Measurements from ENCODE around the gene FAM3A.
A peak's percentile ranks its signal among the peaks of the same experiment; 100 is the strongest.
"Not testable (repeated sequence)": the region's sequence is repeated elsewhere in the genome, so short reads cannot be mapped to it uniquely, and the experiment has no call there.

FAM3A gene

DNA sequence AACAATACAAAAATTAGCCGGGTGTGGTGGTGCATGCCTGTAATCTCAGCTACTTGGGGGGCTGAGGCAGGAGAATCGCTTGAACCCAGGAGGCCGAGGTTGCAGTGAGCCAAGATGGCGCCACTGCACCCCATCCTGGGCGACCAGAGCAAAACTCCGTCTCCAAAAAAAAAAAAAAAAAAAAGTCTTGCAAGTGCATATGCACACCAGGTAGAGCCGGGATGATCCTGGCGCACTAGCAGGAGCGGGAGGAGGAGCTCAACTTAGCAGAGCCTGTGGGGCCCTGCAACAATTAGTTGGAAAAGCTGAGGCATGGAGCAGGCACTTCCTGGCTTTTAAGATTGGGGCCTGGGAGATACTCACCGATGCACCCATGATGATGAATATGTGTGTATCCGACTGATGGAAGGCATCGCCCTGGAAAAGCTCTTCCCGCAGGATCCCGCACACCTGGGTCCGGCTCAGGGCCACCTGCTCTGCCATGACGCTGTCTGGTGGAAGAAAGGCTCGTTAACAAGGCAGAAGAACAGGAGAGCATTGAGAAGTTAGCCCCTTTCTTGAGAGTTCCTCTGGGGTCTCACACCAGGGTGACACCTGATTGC, 29.7 kb upstream of the FAM3A start:
- Histone ChIP-seq H3K36me3 (ENCODE audit: control insufficient read depth, insufficient read depth, low read length) (peaks cover 24% of the 10 kb centered on the region), H3K9ac (ENCODE audit: low read depth, low read length) (peak overlapping the region; percentile 70; the same call in 1 of the 2 replicates), H3K27ac (ENCODE audit: low read depth, low read length) (no peak overlapping the region), H3K4me1 (ENCODE audit: control insufficient read depth, insufficient read depth, low read length) (no peaks in the 10 kb centered on the region), H3K9me3 (ENCODE audit: control insufficient read depth, insufficient read depth, low read length) (peaks cover 33% of the 10 kb centered on the region), H3K4me3 (ENCODE audit: low read depth, low read length) (peak overlapping the region; percentile 89), H3K27me3 (ENCODE audit: control insufficient read depth, insufficient read depth, low read length) (no peaks in the 10 kb centered on the region)

DNA sequence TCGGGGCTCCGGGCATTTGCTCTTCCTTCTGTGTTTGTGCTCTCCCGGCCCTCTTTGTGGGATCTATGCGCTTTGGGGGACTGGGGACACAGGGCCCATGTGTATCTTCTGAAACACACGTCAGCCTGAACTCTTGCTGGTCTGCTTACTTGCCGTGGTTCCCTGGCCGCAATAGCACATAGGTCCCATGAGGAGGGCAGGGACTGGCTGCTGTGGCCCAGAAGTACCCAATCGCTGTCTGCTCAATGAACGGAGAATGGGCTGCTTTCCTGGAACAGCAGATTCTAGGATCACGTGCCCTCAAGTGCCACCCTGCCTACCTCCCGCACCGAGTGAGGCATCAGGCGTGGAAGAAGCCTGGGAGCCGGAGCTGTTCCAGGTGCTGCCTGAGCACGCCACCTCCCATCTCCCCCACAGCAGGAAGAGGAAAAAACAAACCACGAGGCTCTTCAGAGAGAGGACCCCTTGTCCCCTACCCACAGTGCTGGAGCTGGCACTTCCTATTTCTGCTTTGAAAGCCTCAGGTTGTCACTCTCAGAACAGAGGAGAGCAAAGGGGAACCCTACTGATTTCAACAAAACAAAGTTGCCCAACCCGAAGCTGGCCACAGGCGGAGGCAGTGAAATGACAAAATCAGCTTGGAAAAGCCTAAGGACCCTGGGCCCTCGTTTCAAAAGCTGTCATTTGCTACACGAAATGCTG, 26.8 kb upstream of the FAM3A start:
- peaks cover 27% of the 10 kb centered on the region for H3K9me3 ChIP-seq (ENCODE audit: control insufficient read depth, insufficient read depth, low read length)
- H3K4me1 ChIP-seq (ENCODE audit: control insufficient read depth, insufficient read depth, low read length), result no peaks in the 10 kb centered on the region
- H3K27ac ChIP-seq (ENCODE audit: low read depth, low read length), result no peak overlapping the region
- H3K9ac ChIP-seq (ENCODE audit: low read depth, low read length), result no peak overlapping the region
- H3K27me3 ChIP-seq (ENCODE audit: control insufficient read depth, insufficient read depth, low read length), result no peaks in the 10 kb centered on the region
- no peak overlapping the region for H3K4me3 ChIP-seq (ENCODE audit: low read depth, low read length)
- peaks cover 29% of the 10 kb centered on the region for H3K36me3 ChIP-seq (ENCODE audit: control insufficient read depth, insufficient read depth, low read length)

DNA sequence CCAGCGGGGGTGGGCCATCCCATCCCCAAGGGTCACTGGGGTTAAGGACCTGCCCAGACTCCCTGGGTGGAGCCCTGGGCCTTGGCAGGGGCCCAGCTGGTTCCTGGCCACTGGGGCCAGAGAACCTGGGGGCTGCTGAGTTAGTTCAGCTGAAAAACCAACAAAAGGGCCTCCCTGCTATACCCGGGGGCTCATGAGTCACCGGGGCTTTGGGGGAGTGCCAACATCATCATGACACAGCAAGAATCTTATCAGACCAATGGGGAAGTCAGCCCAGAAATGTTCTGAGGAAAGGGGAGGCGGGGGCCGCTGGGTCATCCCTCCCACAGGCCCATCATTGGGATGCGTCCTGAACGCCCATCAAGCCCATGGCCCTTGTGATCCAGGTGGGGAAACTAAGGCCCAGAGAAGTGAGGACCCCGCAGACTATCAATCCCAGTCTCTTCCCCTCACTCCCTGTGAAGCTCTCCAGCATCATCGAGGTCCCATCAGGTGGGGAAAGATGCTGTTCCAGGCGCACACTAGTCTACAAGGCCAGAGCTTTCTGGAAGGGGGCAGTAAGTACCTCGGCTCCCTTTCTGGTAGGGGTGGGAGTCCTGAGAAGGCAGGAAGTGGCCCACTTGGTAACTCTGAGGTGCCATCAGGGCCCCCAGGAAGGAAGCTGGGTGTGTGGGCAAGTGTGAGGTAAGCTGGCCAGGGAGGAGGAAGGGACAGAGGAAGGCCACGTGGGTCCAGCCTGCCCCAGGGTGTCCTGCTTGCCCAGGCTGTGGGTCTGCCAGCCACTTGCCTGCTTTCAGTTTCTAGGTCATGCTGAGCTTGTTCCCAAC, 26.1 kb upstream of the FAM3A start:
- Histone ChIP-seq H3K27me3 (ENCODE audit: control insufficient read depth, insufficient read depth, low read length) (no peaks in the 10 kb centered on the region), H3K4me3 (ENCODE audit: low read depth, low read length) (no peak overlapping the region), H3K27ac (ENCODE audit: low read depth, low read length) (peak overlapping the region; percentile 46), H3K9me3 (ENCODE audit: control insufficient read depth, insufficient read depth, low read length) (peaks cover 27% of the 10 kb centered on the region), H3K9ac (ENCODE audit: low read depth, low read length) (no peak overlapping the region), H3K36me3 (ENCODE audit: control insufficient read depth, insufficient read depth, low read length) (peaks cover 29% of the 10 kb centered on the region), H3K4me1 (ENCODE audit: control insufficient read depth, insufficient read depth, low read length) (no peaks in the 10 kb centered on the region)

DNA sequence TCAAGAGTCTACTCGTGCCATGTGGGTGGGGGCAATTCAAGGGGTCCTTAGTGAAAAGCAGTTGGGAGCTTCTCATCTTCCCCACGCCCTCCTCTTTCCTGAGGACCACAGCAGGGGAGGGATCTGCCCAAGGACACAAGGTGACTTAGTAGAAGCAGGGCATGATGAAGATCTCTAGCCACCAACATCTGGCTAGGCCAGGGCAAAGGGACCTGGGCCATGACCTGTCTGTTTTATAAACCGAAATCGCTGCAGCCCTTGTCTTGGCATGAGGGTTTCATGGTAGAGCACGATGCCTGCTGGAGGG, 25.5 kb upstream of the FAM3A start:
- peaks cover 27% of the 10 kb centered on the region for H3K9me3 ChIP-seq (ENCODE audit: control insufficient read depth, insufficient read depth, low read length)
- H3K4me1 ChIP-seq (ENCODE audit: control insufficient read depth, insufficient read depth, low read length), result no peaks in the 10 kb centered on the region
- H3K27me3 ChIP-seq (ENCODE audit: control insufficient read depth, insufficient read depth, low read length), result no peaks in the 10 kb centered on the region
- H3K36me3 ChIP-seq (ENCODE audit: control insufficient read depth, insufficient read depth, low read length), result peaks cover 29% of the 10 kb centered on the region
- H3K4me3 ChIP-seq (ENCODE audit: low read depth, low read length), result no peak overlapping the region
- peak overlapping the region; percentile 46 for H3K27ac ChIP-seq (ENCODE audit: low read depth, low read length)
- no peak overlapping the region for H3K9ac ChIP-seq (ENCODE audit: low read depth, low read length)

DNA sequence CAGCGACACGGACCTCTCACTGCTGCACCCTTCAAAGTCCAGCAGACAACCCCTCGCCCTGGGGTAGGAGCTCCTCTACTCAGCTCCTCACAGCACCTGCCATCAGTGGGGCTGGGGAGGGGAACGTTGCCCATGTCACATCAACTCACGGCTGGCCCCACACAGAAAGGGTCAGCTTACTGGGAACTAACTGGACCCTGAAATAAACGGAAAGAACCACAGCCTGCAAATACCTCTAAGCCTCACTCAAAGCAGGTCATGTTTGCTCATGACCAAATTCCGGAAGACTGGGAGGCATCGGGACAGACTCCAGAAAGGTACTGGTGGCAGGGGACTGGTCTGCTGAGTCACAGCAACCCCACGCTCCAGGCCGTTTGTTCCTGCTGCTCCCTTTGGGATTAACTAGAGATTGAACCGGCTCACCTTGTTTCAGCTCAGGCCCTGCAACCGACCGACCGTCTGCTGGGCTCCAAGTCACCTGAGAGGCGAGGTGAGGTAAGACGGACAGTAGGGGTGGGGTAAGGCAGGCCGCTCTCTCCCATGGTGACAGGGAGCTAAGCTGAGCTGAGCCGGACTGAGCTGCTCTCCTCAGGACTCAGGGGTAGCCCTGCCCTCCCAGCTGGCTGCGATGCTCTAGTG, 25.0 kb upstream of the FAM3A start:
- Histone ChIP-seq H3K4me1 (ENCODE audit: control insufficient read depth, insufficient read depth, low read length) (no peaks in the 10 kb centered on the region), H3K9me3 (ENCODE audit: control insufficient read depth, insufficient read depth, low read length) (peaks cover 30% of the 10 kb centered on the region), H3K4me3 (ENCODE audit: low read depth, low read length) (no peak overlapping the region), H3K9ac (ENCODE audit: low read depth, low read length) (no peak overlapping the region), H3K36me3 (ENCODE audit: control insufficient read depth, insufficient read depth, low read length) (peaks cover 29% of the 10 kb centered on the region), H3K27ac (ENCODE audit: low read depth, low read length) (peak overlapping the region; percentile 46), H3K27me3 (ENCODE audit: control insufficient read depth, insufficient read depth, low read length) (no peaks in the 10 kb centered on the region)

DNA sequence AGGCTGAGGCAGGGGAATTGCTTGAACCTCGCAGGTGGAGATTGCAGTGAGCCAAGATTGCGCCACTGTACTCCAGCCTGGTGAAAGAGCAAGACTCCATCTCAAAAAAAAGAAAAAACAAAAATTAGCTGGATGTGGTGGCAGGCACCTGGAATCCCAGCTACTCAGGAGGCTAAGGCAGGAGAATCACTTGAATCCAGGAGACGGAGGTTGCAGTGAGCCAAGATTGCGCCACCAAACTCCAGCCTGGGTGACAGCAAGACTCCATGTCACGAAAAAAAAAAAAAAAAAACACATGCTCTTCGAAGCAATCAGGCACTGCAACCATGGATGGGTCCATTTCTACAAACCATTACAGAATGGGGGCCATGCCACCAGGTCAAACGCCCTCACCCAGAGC, 24.3 kb upstream of the FAM3A start:
- Histone ChIP-seq H3K9me3 (ENCODE audit: control insufficient read depth, insufficient read depth, low read length) (peaks cover 32% of the 10 kb centered on the region), H3K36me3 (ENCODE audit: control insufficient read depth, insufficient read depth, low read length) (peaks cover 29% of the 10 kb centered on the region)
- not testable (repeated sequence) for H3K27ac ChIP-seq (ENCODE audit: low read depth, low read length); H3K4me1 ChIP-seq (ENCODE audit: control insufficient read depth, insufficient read depth, low read length); H3K4me3 ChIP-seq (ENCODE audit: low read depth, low read length); H3K9ac ChIP-seq (ENCODE audit: low read depth, low read length); H3K27me3 ChIP-seq (ENCODE audit: control insufficient read depth, insufficient read depth, low read length)

DNA sequence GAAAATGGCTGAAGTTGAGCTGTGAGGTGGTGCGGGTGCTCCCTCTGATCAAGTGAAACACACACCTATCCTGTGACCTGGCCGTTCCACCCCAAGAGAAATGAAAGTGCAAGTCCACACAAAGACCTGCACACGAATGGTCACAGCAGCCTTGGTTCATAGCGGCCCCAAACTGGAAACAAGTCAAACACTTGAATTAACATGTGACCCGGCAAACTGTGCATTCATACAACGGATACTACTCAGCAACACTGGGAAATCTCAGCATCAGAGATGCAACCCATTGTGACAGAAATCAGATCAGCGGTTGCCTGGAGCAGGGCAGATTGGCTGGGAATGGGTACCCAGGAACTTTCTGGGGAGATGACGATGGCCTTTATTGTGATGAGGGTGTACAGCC, 23.0 kb upstream of the FAM3A start:
- Histone ChIP-seq H3K27ac (ENCODE audit: low read depth, low read length) (no peak overlapping the region), H3K4me1 (ENCODE audit: control insufficient read depth, insufficient read depth, low read length) (no peaks in the 10 kb centered on the region), H3K36me3 (ENCODE audit: control insufficient read depth, insufficient read depth, low read length) (peaks cover 26% of the 10 kb centered on the region), H3K9ac (ENCODE audit: low read depth, low read length) (no peak overlapping the region), H3K4me3 (ENCODE audit: low read depth, low read length) (no peak overlapping the region), H3K9me3 (ENCODE audit: control insufficient read depth, insufficient read depth, low read length) (peaks cover 32% of the 10 kb centered on the region), H3K27me3 (ENCODE audit: control insufficient read depth, insufficient read depth, low read length) (no peaks in the 10 kb centered on the region)

DNA sequence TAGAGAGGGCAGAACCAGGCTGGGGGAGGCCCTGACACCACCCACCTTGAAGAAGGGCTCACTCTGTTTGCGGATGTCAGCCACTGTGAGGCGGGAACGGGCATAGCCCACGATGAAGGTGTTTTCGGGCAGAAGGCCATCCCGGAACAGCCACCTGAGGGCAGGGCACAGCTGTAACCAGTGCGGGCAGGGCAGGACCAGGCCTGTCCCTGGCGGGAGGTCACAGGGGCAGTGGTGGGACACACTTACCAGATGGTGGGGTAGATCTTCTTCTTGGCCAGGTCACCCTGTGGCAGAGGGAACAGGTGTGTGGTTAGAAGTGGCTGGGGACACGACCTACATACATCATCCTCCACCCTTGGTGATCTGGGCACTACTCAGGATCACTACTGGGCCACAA, 19.9 kb upstream of the FAM3A start:
- Histone ChIP-seq H3K4me1 (ENCODE audit: control insufficient read depth, insufficient read depth, low read length) (no peaks in the 10 kb centered on the region), H3K27me3 (ENCODE audit: control insufficient read depth, insufficient read depth, low read length) (no peaks in the 10 kb centered on the region), H3K9ac (ENCODE audit: low read depth, low read length) (no peak overlapping the region), H3K9me3 (ENCODE audit: control insufficient read depth, insufficient read depth, low read length) (peaks cover 28% of the 10 kb centered on the region), H3K4me3 (ENCODE audit: low read depth, low read length) (no peak overlapping the region), H3K36me3 (ENCODE audit: control insufficient read depth, insufficient read depth, low read length) (peaks cover 31% of the 10 kb centered on the region), H3K27ac (ENCODE audit: low read depth, low read length) (no peak overlapping the region)

DNA sequence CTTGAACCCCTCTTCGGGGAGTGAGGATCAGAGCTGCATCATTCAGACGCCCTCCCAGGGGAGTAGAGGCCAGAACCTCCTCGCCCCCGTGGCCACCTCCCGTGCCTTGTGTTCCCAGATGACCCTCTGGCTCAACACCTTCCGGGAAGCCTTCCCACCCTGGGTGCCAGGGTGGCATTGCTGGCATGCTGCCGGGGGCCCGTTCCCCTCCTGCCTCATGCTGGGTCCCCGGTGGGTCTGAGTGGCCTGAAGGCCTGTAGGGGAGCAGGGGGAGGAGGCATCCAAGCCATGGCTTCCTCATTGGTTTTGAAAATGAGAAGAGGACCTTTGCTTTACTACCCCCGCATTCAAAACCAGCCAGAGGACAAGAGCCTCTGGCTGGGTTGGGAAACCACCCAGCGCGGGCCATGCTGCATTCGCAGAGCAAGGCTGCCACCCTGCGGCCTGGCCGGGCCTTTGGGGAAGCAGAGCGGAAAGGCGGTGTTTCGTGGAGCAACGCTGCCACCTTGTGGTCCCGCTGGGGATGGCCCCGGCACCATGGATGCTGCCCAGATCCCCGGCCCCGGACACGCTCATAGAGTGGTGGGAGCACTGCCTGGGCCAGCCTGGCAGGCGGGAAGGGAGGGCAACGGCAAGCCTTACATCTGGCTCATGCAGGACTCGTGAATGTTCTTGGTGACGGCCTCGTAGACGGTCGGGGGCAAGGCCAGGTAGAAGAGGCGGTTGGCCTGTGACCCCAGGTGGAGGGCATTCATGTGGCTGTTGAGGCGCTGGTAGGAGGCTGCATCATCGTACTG, 18.7 kb upstream of the FAM3A start:
- no peaks in the 10 kb centered on the region for H3K4me1 ChIP-seq (ENCODE audit: control insufficient read depth, insufficient read depth, low read length)
- H3K9ac ChIP-seq (ENCODE audit: low read depth, low read length), result no peak overlapping the region
- no peaks in the 10 kb centered on the region for H3K27me3 ChIP-seq (ENCODE audit: control insufficient read depth, insufficient read depth, low read length)
- peaks cover 33% of the 10 kb centered on the region for H3K36me3 ChIP-seq (ENCODE audit: control insufficient read depth, insufficient read depth, low read length)
- no peak overlapping the region for H3K27ac ChIP-seq (ENCODE audit: low read depth, low read length)
- no peak overlapping the region for H3K4me3 ChIP-seq (ENCODE audit: low read depth, low read length)
- peaks cover 28% of the 10 kb centered on the region for H3K9me3 ChIP-seq (ENCODE audit: control insufficient read depth, insufficient read depth, low read length)

DNA sequence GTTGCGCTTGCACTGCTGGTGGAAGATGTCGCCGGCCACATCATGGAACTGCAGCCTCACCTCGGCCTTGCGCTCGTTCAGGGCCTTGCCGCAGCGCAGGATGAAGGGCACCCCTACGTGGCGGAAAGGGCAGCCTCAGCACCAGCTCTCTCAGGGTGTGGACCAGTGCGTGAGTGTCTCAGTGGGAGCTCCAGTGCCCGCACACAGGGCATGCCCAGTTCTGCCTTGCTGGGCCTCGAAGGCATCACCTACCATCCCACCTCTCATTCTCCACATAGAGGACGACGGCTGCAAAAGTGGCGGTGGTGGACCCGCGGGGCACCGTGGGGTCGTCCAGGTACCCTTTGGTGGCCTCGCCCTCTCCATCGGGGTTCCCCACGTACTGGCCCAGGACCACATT, 16.7 kb upstream of the FAM3A start:
- Histone ChIP-seq H3K36me3 (ENCODE audit: control insufficient read depth, insufficient read depth, low read length) (peaks cover 29% of the 10 kb centered on the region), H3K9ac (ENCODE audit: low read depth, low read length) (no peak overlapping the region), H3K4me3 (ENCODE audit: low read depth, low read length) (no peak overlapping the region), H3K27ac (ENCODE audit: low read depth, low read length) (no peak overlapping the region), H3K27me3 (ENCODE audit: control insufficient read depth, insufficient read depth, low read length) (no peaks in the 10 kb centered on the region), H3K9me3 (ENCODE audit: control insufficient read depth, insufficient read depth, low read length) (peaks cover 35% of the 10 kb centered on the region), H3K4me1 (ENCODE audit: control insufficient read depth, insufficient read depth, low read length) (no peaks in the 10 kb centered on the region)
